MM.1S (cell line): ENCODE measurements around the gene GPR137B.

ENCODE experiments used
- DNase-seq: peaks from one replicate; pipeline ENCODE4 v3.0.0-alpha.2; 2015
- H2AFZ ChIP-seq: fragments of 300-600 bp; sonication (generic); 2 replicates; pipeline ENCODE4 v1.6.0; 2016; ENCODE audit warnings: antibody characterized with exemption, low read length
- H3F3A ChIP-seq: fragments of 300-600 bp; sonication (generic); 2 replicates; pipeline ENCODE4 v1.6.1; 2016; ENCODE audit warnings: mild to moderate bottlenecking, antibody characterized with exemption, low read length, moderate library complexity, mixed read lengths; ENCODE audit not compliant: insufficient read depth
- H3K27ac ChIP-seq: fragments of 300-600 bp; sonication (generic); 2 replicates; pipeline ENCODE4 v1.5.1; 2016; ENCODE audit warnings: mild to moderate bottlenecking, low read length
- H3K27me3 ChIP-seq: fragments of 300-600 bp; sonication (generic); replicated peaks from 2 replicates; pipeline ENCODE4 v1.6.0; 2016; ENCODE audit warnings: low read length; ENCODE audit not compliant: insufficient read depth
- H3K36me3 ChIP-seq: fragments of 300-600 bp; sonication (generic); replicated peaks from 2 replicates; pipeline ENCODE4 v1.6.1; 2016; ENCODE audit warnings: mild to moderate bottlenecking, low read length, mixed read lengths; ENCODE audit not compliant: insufficient read depth
- H3K4me1 ChIP-seq: fragments of 300-600 bp; sonication (generic); 2 replicates; pipeline ENCODE4 v1.6.1; 2016; ENCODE audit warnings: low read length, mixed read lengths
- H3K4me2 ChIP-seq: fragments of 300-600 bp; sonication (generic); 2 replicates; pipeline ENCODE4 v1.6.0; 2016; ENCODE audit warnings: low read depth, low read length
- H3K4me3 ChIP-seq: fragments of 300-600 bp; sonication (generic); 2 replicates; pipeline ENCODE4 v1.5.1; 2016; ENCODE audit warnings: low read length, mixed read lengths
- H3K79me2 ChIP-seq: fragments of 300-600 bp; sonication (generic); 2 replicates; pipeline ENCODE4 v1.6.1; 2016; ENCODE audit warnings: mixed run types, low read length, mixed read lengths
- H3K9ac ChIP-seq: fragments of 300-600 bp; sonication (generic); 2 replicates; pipeline ENCODE4 v1.6.1; 2016; ENCODE audit warnings: low read length, mixed read lengths
- H3K9me2 ChIP-seq: fragments of 300-600 bp; sonication (generic); replicated peaks from 2 replicates; pipeline ENCODE4 v1.6.1; 2016; ENCODE audit warnings: mild to moderate bottlenecking, low read length, mixed read lengths; ENCODE audit not compliant: insufficient read depth
- H3K9me3 ChIP-seq: fragments of 300-600 bp; sonication (generic); replicated peaks from 2 replicates; pipeline ENCODE4 v1.6.1; 2016; ENCODE audit warnings: mild to moderate bottlenecking, low read length, mixed read lengths; ENCODE audit not compliant: insufficient read depth
- H4K20me1 ChIP-seq: fragments of 300-600 bp; sonication (generic); 2 replicates; pipeline ENCODE4 v1.6.1; 2016; ENCODE audit warnings: mild to moderate bottlenecking, low read length, moderate library complexity, mixed read lengths; ENCODE audit not compliant: insufficient read depth
- CTCF ChIP-seq: fragments of 300-600 bp; sonication (generic); IDR thresholded peaks from 2 replicates; pipeline ENCODE4 v1.5.1; 2016; ENCODE audit warnings: antibody characterized with exemption, low read length, mixed read lengths
- EZH2 ChIP-seq: fragments of 300-600 bp; sonication (generic); optimal IDR thresholded peaks from 2 replicates; pipeline ENCODE3; 2017; ENCODE audit warnings: low read depth, mild to moderate bottlenecking, antibody characterized with exemption, low read length, mixed read lengths
- EZH2phosphoT487 ChIP-seq: fragments of 300-600 bp; sonication (generic); IDR thresholded peaks from 2 replicates; pipeline ENCODE4 v1.6.1; 2018; ENCODE audit warnings: antibody characterized with exemption, low read length

GPR137B gene

GRCh38 chr1:236166041-236166440 lies 23.7 kb downstream of the GPR137B start:
- no peak overlapping the region for H3K9ac ChIP-seq
- no peak overlapping the region for H2AFZ ChIP-seq
- H3F3A ChIP-seq, result peaks cover 12% of the 10 kb centered on the region
- peaks cover 29% of the 10 kb centered on the region for H3K27me3 ChIP-seq
- H3K27ac ChIP-seq, result no peak overlapping the region
- TF ChIP-seq EZH2phosphoT487 (no peak), EZH2 (no peak), CTCF (no peak)
- H3K4me1 ChIP-seq, result peaks cover 14% of the 10 kb centered on the region
- H3K9me3 ChIP-seq, result no peaks in the 10 kb centered on the region
- H4K20me1 ChIP-seq, result no peaks in the 10 kb centered on the region
- no peak for DNase-seq
- no peak overlapping the region for H3K4me3 ChIP-seq
- no peaks in the 10 kb centered on the region for H3K36me3 ChIP-seq
- H3K79me2 ChIP-seq, result no peaks in the 10 kb centered on the region
- H3K9me2 ChIP-seq, result no peaks in the 10 kb centered on the region
- no peak overlapping the region for H3K4me2 ChIP-seq

- H3K36me3 ChIP-seq, result no peaks in the 10 kb centered on the region
- H4K20me1 ChIP-seq, result no peaks in the 10 kb centered on the region
- H3K4me2 ChIP-seq, result no peak overlapping the region
- H3K27ac ChIP-seq, result no peak overlapping the region
- H3K4me1 ChIP-seq, result peaks cover 14% of the 10 kb centered on the region
- H3K27me3 ChIP-seq, result peaks cover 29% of the 10 kb centered on the region
- no peaks in the 10 kb centered on the region for H3K79me2 ChIP-seq
- H3K9me3 ChIP-seq, result no peaks in the 10 kb centered on the region
- H3F3A ChIP-seq, result peaks cover 12% of the 10 kb centered on the region
- H3K9me2 ChIP-seq, result no peaks in the 10 kb centered on the region
- no peak overlapping the region for H3K9ac ChIP-seq
- no peak overlapping the region for H3K4me3 ChIP-seq
- TF ChIP-seq CTCF (no peak), EZH2phosphoT487 (no peak), EZH2 (no peak)
- no peak overlapping the region for H2AFZ ChIP-seq
- DNase-seq, result no peak
These were observed 24.8 kb downstream of the GPR137B start for GRCh38 chr1:236167154-236167553.

GRCh38 chr1:236167578-236167977 lies 25.2 kb downstream of the GPR137B start:
- Histone ChIP-seq H3K9me2 (no peaks in the 10 kb centered on the region), H3K27ac (no peak overlapping the region), H3K4me1 (peaks cover 14% of the 10 kb centered on the region), H3K4me3 (no peak overlapping the region), H3K4me2 (no peak overlapping the region), H4K20me1 (no peaks in the 10 kb centered on the region), H3K27me3 (peaks cover 34% of the 10 kb centered on the region), H2AFZ (no peak overlapping the region), H3F3A (peaks cover 12% of the 10 kb centered on the region), H3K9me3 (no peaks in the 10 kb centered on the region), H3K9ac (no peak overlapping the region), H3K36me3 (no peaks in the 10 kb centered on the region), H3K79me2 (no peaks in the 10 kb centered on the region)
- TF ChIP-seq EZH2 (no peak), CTCF (no peak), EZH2phosphoT487 (no peak)
- DNase-seq, result no peak
